H9 (cell line): ENCODE measurements around the gene ARHGDIA. TPM values are rescaled to one million over a fixed set of nuclear protein-coding genes. Genes with fewer than 3 reads are reported as not detected.
A peak's percentile ranks its signal among the peaks of the same experiment; 100 is the strongest.

ENCODE experiments used
- DNase-seq: peaks from one replicate; pipeline ENCODE4 v3.0.0-alpha.2; 2017
- H2AFZ ChIP-seq: one replicate; pipeline ENCODE4 v1.6.1; 2013; ENCODE audit warnings: mild to moderate bottlenecking, low read length, control low read depth, moderate library complexity
- H2AK5ac ChIP-seq: 2 replicates; pipeline ENCODE4 v1.6.1; 2013; ENCODE audit warnings: low read length, control low read depth, mixed read lengths; ENCODE audit not compliant: insufficient read length
- H2BK120ac ChIP-seq: one replicate; pipeline ENCODE4 v1.6.1; 2013; ENCODE audit warnings: low read depth, mild to moderate bottlenecking, low read length, control low read depth, inconsistent platforms; ENCODE audit not compliant: poor library complexity, severe bottlenecking
- H2BK12ac ChIP-seq: 2 replicates; pipeline ENCODE4 v1.6.1; 2013; ENCODE audit warnings: low read length, control low read depth, mixed read lengths, low read depth; ENCODE audit not compliant: insufficient read length
- H2BK15ac ChIP-seq: 2 replicates; pipeline ENCODE4 v1.6.1; 2013; ENCODE audit warnings: low read depth, low read length, control low read depth
- H2BK20ac ChIP-seq: one replicate; pipeline ENCODE4 v1.6.1; 2013; ENCODE audit warnings: low read depth, mild to moderate bottlenecking, low read length, control low read depth, inconsistent platforms; ENCODE audit not compliant: poor library complexity, severe bottlenecking
- H2BK5ac ChIP-seq: 2 replicates; pipeline ENCODE4 v1.6.1; 2013; ENCODE audit warnings: low read length, control low read depth, mixed read lengths; ENCODE audit not compliant: insufficient read length
- H3K14ac ChIP-seq: 2 replicates; pipeline ENCODE4 v1.6.1; 2013; ENCODE audit warnings: low read length, control low read depth; ENCODE audit not compliant: insufficient read depth
- H3K18ac ChIP-seq: 2 replicates; pipeline ENCODE4 v1.6.1; 2013; ENCODE audit warnings: low read depth, mild to moderate bottlenecking, mixed read lengths, low read length, control low read depth; ENCODE audit not compliant: insufficient read length
- H3K23ac ChIP-seq: 2 replicates; pipeline ENCODE4 v1.6.1; 2013; ENCODE audit warnings: low read length, control low read depth, mixed read lengths, low read depth; ENCODE audit not compliant: insufficient read length
- H3K23me2 ChIP-seq: 2 replicates; pipeline ENCODE4 v1.6.1; 2013; ENCODE audit warnings: low read depth, mild to moderate bottlenecking, mixed read lengths, low read length, control low read depth; ENCODE audit not compliant: insufficient read length, poor library complexity, severe bottlenecking
- H3K27ac ChIP-seq: 2 replicates; pipeline ENCODE4 v1.5.1; 2013; ENCODE audit warnings: low read length, control low read depth, mixed read lengths, low read depth; ENCODE audit not compliant: insufficient read length
- H3K27me3 ChIP-seq: 2 replicates; pipeline ENCODE4 v1.6.1; 2013; ENCODE audit warnings: low read length, control low read depth, inconsistent platforms; ENCODE audit not compliant: insufficient read depth
- H3K4ac ChIP-seq: 2 replicates; pipeline ENCODE4 v1.6.1; 2013; ENCODE audit warnings: low read depth, mild to moderate bottlenecking, control low read depth, inconsistent platforms, low read length, moderate library complexity
- H3K4me1 ChIP-seq: 2 replicates; pipeline ENCODE4 v1.6.1; 2013; ENCODE audit warnings: low read length, control low read depth, inconsistent platforms; ENCODE audit not compliant: insufficient read depth
- H3K4me2 ChIP-seq: 2 replicates; pipeline ENCODE4 v1.6.1; 2013; ENCODE audit warnings: low read length, control low read depth, mixed read lengths; ENCODE audit not compliant: insufficient read length, insufficient read depth
- H3K56ac ChIP-seq: 2 replicates; pipeline ENCODE4 v1.6.1; 2013; ENCODE audit warnings: low read depth, mild to moderate bottlenecking, mixed read lengths, low read length, control low read depth; ENCODE audit not compliant: insufficient read length
- H3K79me1 ChIP-seq: 2 replicates; pipeline ENCODE4 v1.6.1; 2013; ENCODE audit warnings: low read depth, mild to moderate bottlenecking, moderate library complexity, low read length, control low read depth, inconsistent platforms; ENCODE audit not compliant: insufficient read depth, poor library complexity, severe bottlenecking
- H3K79me2 ChIP-seq: 2 replicates; pipeline ENCODE4 v1.6.1; 2013; ENCODE audit warnings: low read length, control low read depth, inconsistent platforms; ENCODE audit not compliant: insufficient read depth
- H3K9ac ChIP-seq: 2 replicates; pipeline ENCODE4 v1.6.1; 2013; ENCODE audit warnings: low read length, control low read depth, mixed read lengths; ENCODE audit not compliant: insufficient read length; ENCODE audit errors: extremely low read depth
- H3K9me3 ChIP-seq: one replicate; pipeline ENCODE4 v1.6.1; 2013; ENCODE audit warnings: low read depth, low read length, inconsistent platforms; ENCODE audit not compliant: control insufficient read depth
- H3T11ph ChIP-seq: one replicate; pipeline ENCODE4 v1.6.1; 2013; ENCODE audit warnings: mild to moderate bottlenecking, low read length, control low read depth, inconsistent platforms
- H4K20me1 ChIP-seq: one replicate; pipeline ENCODE4 v1.6.1; 2013; ENCODE audit not compliant: control insufficient read depth, insufficient read length, insufficient read depth
- H4K5ac ChIP-seq: 2 replicates; pipeline ENCODE4 v1.6.1; 2013; ENCODE audit warnings: low read depth, mild to moderate bottlenecking, mixed read lengths, low read length, control low read depth; ENCODE audit not compliant: insufficient read length
- H4K8ac ChIP-seq: replicated peaks from 2 replicates; pipeline ENCODE4 v1.6.1; 2013; ENCODE audit warnings: low read length, control low read depth, mixed read lengths, low read depth; ENCODE audit not compliant: insufficient read length
- H4K91ac ChIP-seq: 2 replicates; pipeline ENCODE4 v1.6.1; 2013; ENCODE audit warnings: low read depth, mild to moderate bottlenecking, moderate library complexity, mixed read lengths, low read length, control low read depth; ENCODE audit not compliant: insufficient read length
- H3K27ac Mint-ChIP-seq, 3 experiments: 2 replicates in 2 of 3; 3 replicates in 1 of 3; pipeline ENCODE4 v1.8.0; 2020 to 2021; ENCODE audit warnings: mixed read lengths in 3 of 3, mild to moderate bottlenecking in 1 of 3, moderate library complexity in 1 of 3
- H3K27me3 Mint-ChIP-seq: 2 replicates; pipeline ENCODE4 v1.8.0; 2021; ENCODE audit warnings: low read depth, mild to moderate bottlenecking, moderate library complexity, mixed read lengths
- H3K36me3 Mint-ChIP-seq, 3 experiments: 2 replicates in 2 of 3; 3 replicates in 1 of 3; pipeline ENCODE4 v1.8.0; 2020 to 2021; ENCODE audit warnings: low read depth in 3 of 3, mixed read lengths in 3 of 3; ENCODE audit not compliant: insufficient read depth in 1 of 3
- H3K4me1 Mint-ChIP-seq, 2 experiments: 2 replicates each; pipeline ENCODE4 v1.8.0; 2020; ENCODE audit warnings: mixed read lengths in 2 of 2
- H3K4me3 Mint-ChIP-seq, 2 experiments: 2 replicates in 1 of 2; 3 replicates in 1 of 2; pipeline ENCODE4 v1.8.0; 2020 to 2021; ENCODE audit warnings: mild to moderate bottlenecking in 2 of 2, mixed read lengths in 2 of 2, moderate library complexity in 1 of 2
- H3K9me3 Mint-ChIP-seq, 2 experiments: 2 replicates in 1 of 2; 3 replicates in 1 of 2; pipeline ENCODE4 v1.8.0; 2020; ENCODE audit warnings: mild to moderate bottlenecking in 2 of 2, mixed read lengths in 2 of 2, moderate library complexity in 1 of 2
- WGBS: extraction: QIAGEN DNeasy Blood & Tissue Kit; methylation state at CpG from one replicate; pipeline ENCODE4 v1.1.7; 2013; ENCODE audit warnings: missing lambda C conversion rate, low lambda C conversion rate, mixed read lengths; ENCODE audit not compliant: insufficient read length; ENCODE audit errors: extremely low coverage; 5-methylcytosine and 5-hydroxymethylcytosine counted together
- total RNA-seq: library from RNA; stranded (reverse); gene quantifications from 2 replicates; pipeline ENCODE4 v1.2.1, GENCODE V29; 2021
- TF ChIP-seq, protein P1 (sequence below): fragments of 200-600 bp; sonication (generic); conservative IDR thresholded peaks from 3 replicates; pipeline ENCODE4 v1.8.0; 2021; ENCODE audit warnings: antibody characterized with exemption, mild to moderate bottlenecking

Gene ARHGDIA
- total RNA-seq, 1 experiment from 2014 or later, result 247 TPM

DNA sequence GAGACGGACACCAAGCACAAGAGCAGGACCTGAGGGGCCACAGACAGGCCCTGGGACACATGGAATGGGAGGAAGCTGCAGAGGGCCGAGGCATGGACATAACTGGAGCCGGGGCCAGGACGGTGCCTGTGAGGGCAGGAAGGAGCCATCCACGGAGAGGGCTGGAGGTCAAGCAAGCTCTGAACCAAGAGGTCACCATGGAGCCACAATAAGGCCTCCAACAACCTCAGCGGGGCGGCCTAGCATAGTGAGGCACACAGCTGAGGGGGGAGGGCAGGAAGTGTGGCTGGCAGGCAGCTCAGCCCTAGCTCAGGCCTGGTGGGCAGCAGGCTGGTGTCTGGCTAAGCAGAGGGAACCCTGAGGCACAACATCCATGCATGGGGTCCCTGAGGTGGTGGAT is 42.5 kb downstream of the ARHGDIA start:
- peak overlapping the region; percentile 29 to 91 (median 34); a peak in 5 of 7 replicates for H3K27ac Mint-ChIP-seq
- H4K20me1 ChIP-seq, result no peaks in the 10 kb centered on the region
- H3K9me3 Mint-ChIP-seq, result no peaks in the 10 kb centered on the region
- H2BK5ac ChIP-seq, result no peak overlapping the region
- H3K79me1 ChIP-seq, result peaks cover 10% of the 10 kb centered on the region
- no peak overlapping the region for H3K56ac ChIP-seq
- no peak overlapping the region for H3K4ac ChIP-seq
- no peak overlapping the region for H2BK12ac ChIP-seq
- TF ChIP-seq, protein P1, sequence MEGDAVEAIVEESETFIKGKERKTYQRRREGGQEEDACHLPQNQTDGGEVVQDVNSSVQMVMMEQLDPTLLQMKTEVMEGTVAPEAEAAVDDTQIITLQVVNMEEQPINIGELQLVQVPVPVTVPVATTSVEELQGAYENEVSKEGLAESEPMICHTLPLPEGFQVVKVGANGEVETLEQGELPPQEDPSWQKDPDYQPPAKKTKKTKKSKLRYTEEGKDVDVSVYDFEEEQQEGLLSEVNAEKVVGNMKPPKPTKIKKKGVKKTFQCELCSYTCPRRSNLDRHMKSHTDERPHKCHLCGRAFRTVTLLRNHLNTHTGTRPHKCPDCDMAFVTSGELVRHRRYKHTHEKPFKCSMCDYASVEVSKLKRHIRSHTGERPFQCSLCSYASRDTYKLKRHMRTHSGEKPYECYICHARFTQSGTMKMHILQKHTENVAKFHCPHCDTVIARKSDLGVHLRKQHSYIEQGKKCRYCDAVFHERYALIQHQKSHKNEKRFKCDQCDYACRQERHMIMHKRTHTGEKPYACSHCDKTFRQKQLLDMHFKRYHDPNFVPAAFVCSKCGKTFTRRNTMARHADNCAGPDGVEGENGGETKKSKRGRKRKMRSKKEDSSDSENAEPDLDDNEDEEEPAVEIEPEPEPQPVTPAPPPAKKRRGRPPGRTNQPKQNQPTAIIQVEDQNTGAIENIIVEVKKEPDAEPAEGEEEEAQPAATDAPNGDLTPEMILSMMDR, result no peak
- peak overlapping the region; percentile 61; the same call in 1 of the 2 replicates for H3K14ac ChIP-seq
- H3K27me3 Mint-ChIP-seq, result no peaks in the 10 kb centered on the region; the same call in 1 of the 2 replicates
- H3T11ph ChIP-seq, result no peak overlapping the region
- no peak overlapping the region for H3K9ac ChIP-seq
- peaks cover 6% of the 10 kb centered on the region; the same call in 1 of the 2 replicates for H3K79me2 ChIP-seq
- H3K23me2 ChIP-seq, result peaks cover 9% of the 10 kb centered on the region
- no peak overlapping the region for H2AFZ ChIP-seq
- H2BK20ac ChIP-seq, result no peak overlapping the region
- no peak overlapping the region for H2AK5ac ChIP-seq
- H4K8ac ChIP-seq, result no peak overlapping the region
- peaks cover 0 to 1% (median 1%) of the 10 kb centered on the region in 3 experiments; a peak in 5 of 7 replicates for H3K36me3 Mint-ChIP-seq
- no peak overlapping the region for H3K23ac ChIP-seq
- H3K4me1 Mint-ChIP-seq, result peaks cover 22 to 23% of the 10 kb centered on the region in 2 experiments
- H3K27ac ChIP-seq, result no peak overlapping the region
- WGBS, result no CpG with 5 or more reads among the region's 7 CpGs
- no peak overlapping the region for H4K91ac ChIP-seq
- no peaks in the 10 kb centered on the region for H3K27me3 ChIP-seq
- H4K5ac ChIP-seq, result no peak overlapping the region
- no peak overlapping the region for H2BK15ac ChIP-seq
- H3K4me2 ChIP-seq, result no peak overlapping the region
- no peak overlapping the region for H2BK120ac ChIP-seq
- peaks cover 3% of the 10 kb centered on the region; the same call in 1 of the 2 replicates for H3K4me1 ChIP-seq
- DNase-seq, result no peak
- peak overlapping the region in 1 of 2 experiments; percentile 44; a peak in 1 of 5 replicates for H3K4me3 Mint-ChIP-seq
- H3K18ac ChIP-seq, result no peak overlapping the region
- no peaks in the 10 kb centered on the region for H3K9me3 ChIP-seq
